ENCODE measurements around the gene EDDM13.

- TF ChIP-seq PATZ1 (CRISPR knock-in tag; IDR thresholded peaks at IDR 0.05; ENCODE audit: borderline replicate concordance), result no peak
- no peak for TF ChIP-seq TOX (CRISPR knock-in tag; IDR thresholded peaks at IDR 0.05; ENCODE audit: borderline replicate concordance)
- no peak for TF ChIP-seq RARB (CRISPR knock-in tag; IDR thresholded peaks at IDR 0.05)
- TF ChIP-seq ZNF8 (CRISPR knock-in tag; IDR thresholded peaks at IDR 0.05), result no peak
- no peak for TF ChIP-seq ISL1 (CRISPR knock-in tag; IDR thresholded peaks at IDR 0.05)
- TF ChIP-seq OSR1 (CRISPR knock-in tag; IDR thresholded peaks at IDR 0.05), result no peak
- no peak for TF ChIP-seq GLIS3 (CRISPR knock-in tag; IDR thresholded peaks at IDR 0.05)
- TF ChIP-seq ZC3H10 (CRISPR knock-in tag; IDR thresholded peaks at IDR 0.05), result no peak
- no peak for TF ChIP-seq ZFP30 (CRISPR knock-in tag; IDR thresholded peaks at IDR 0.05)
- no peak for TF ChIP-seq PPARA (CRISPR knock-in tag; IDR thresholded peaks at IDR 0.05; ENCODE audit: borderline replicate concordance)
- no peak for TF ChIP-seq ZNF565 (CRISPR knock-in tag; conservative IDR thresholded peaks at IDR 0.05; ENCODE audit: low read depth)
- no peak for TF ChIP-seq TCF4 (CRISPR knock-in tag; IDR thresholded peaks at IDR 0.05; ENCODE audit: borderline replicate concordance)
- no peak for TF ChIP-seq CREB5 (CRISPR knock-in tag; IDR thresholded peaks at IDR 0.05; ENCODE audit: low read depth)
Measured at GRCh38 chr19:56309511-56310185, 37.1 kb downstream of the EDDM13 start.

Data from SK-N-SH treated with all-trans-retinoic acid at 6 μM for 48 hours (cell line).